HG03066 (cell line): Measurements from ENCODE around the gene FOXE1.

ENCODE experiments used
- ATAC-seq: cut with Tn5 transposase; IDR thresholded peaks from one replicate; pipeline ENCODE4 v1.9.1; 2021; ENCODE audit warnings: low read depth; ENCODE audit not compliant: unreplicated experiment

FOXE1 gene

GRCh38 chr9:97853056-97853843 is at the start of gene FOXE1:
FOXE1 (plus strand) TSS chr9:97853226; CDS start chr9:97853915, 689 bp downstream.
- ATAC-seq = no peak

DNA sequence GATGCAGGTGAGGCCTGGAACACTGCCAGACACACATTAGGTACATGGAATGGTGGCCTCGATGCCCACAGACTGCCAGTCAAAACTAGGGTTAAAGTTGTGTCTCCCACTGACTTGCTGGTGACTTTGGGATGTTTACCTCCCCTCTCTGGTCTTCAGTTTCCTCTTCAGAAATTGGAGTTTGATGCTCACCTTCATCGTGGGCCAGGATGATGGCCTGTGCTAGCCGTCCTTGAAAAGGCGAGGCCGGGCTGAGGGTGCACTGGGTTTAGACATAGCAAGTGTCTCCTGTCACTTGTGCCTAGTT is 49.0 kb upstream of the FOXE1 start:
- no peak for ATAC-seq

GRCh38 chr9:97806721-97807120 is 46.3 kb upstream of the FOXE1 start:
- ATAC-seq = no peak

- ATAC-seq = no peak
Measured at GRCh38 chr9:97807681-97808080, 45.3 kb upstream of the FOXE1 start.

GRCh38 chr9:97808415-97808814 is 44.6 kb upstream of the FOXE1 start:
- ATAC-seq = no peak

DNA sequence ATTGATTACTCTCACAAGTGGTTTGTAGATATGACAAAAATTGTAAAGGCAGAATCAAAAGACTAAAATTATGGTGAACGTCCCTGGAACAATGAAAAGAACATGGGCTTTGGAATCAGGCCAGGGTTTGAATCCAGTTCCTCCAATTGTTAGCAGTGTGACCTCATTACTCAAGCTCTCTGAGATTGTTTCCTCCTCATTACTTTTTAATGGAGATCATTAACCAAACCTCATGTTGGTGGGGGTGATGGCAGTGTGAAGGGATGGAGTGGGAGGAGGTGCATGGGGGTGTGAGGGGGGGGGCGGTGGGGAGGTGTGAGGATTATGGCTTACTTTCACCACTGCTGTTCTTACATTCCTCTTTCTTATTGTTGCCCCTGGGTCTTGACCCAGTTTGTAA is 44.1 kb upstream of the FOXE1 start:
- ATAC-seq = no peak

DNA sequence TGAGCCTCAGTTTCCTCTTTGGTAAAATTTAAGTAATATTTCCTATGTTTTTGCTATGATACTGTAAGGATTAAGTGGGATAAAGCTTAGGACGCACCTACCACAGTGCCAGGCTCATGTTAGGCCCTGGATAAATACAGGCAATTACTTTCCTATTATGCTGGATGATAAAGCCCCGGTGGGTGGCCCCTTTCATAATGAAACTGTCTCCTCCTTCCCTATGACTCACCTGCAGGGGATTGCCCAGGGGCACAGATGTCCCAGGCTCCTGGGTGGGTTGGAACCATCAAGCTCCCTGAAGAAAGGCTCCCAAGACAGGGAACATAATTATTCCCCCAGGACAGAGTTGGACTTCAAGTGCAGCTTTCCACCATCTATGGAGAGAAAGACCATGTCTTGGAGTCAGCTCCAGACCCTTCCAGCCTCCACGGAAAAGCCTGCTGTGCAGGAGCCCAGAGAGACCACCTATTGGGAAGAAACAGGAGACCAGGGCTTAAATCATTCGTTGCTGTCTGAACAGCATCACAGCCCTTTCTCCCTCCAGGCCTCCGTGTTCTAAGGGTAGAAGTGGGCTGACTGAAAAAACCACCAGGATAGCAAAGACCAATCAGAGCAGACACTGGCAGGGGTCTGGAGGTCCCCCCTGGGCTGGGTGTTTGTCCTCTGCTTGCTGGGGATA is 43.2 kb upstream of the FOXE1 start:
- no peak for ATAC-seq

DNA sequence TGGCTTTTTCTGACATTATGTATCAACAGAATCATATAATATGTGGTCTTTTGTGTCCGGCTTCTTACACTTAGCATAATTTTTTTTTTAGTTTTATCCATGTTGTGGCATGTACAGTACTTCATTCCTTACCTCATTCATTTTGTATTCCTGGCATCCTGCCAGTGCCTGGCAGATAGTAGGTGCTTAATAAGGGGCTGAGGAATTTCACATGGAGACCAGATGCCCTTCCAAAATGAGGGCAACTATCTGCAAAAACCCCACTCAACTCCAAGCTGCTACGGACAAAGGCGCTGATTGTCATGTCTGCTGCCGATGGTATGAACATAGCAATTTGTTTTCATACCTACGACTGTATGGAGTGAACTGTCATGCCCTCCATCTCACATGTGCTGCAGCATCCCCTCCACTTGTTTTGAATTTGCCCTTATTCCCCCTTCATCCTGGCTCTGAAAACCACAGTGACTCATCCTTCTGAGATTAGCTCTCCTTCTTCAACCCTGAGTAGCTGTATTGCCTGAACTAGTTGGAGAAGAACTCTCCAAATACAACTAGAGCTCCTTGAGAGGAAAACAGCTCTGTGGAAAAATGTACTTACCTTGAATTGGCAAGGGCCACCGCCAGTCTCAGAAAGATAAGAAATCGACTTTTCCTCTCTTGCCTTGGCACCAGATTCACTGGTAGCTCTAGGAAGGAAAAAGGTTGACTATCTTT is 41.3 kb upstream of the FOXE1 start:
- no peak for ATAC-seq

DNA sequence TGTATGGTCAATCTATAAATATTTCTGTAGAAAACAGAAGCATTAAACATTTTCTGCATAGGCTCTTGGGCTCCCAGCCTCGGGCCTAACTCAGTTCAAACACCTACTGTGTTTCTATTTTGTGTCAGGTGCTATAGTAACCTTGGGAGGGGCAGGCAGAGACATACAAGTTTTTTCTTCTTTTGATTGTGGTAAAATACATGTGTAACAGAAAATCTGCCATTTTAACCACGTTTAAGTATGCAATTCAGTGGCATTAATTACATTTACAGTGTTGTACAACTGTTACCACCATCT is 40.8 kb upstream of the FOXE1 start:
- ATAC-seq = no peak

- ATAC-seq = no peak
Measured at GRCh38 chr9:97813072-97813471, 40.0 kb upstream of the FOXE1 start.

DNA sequence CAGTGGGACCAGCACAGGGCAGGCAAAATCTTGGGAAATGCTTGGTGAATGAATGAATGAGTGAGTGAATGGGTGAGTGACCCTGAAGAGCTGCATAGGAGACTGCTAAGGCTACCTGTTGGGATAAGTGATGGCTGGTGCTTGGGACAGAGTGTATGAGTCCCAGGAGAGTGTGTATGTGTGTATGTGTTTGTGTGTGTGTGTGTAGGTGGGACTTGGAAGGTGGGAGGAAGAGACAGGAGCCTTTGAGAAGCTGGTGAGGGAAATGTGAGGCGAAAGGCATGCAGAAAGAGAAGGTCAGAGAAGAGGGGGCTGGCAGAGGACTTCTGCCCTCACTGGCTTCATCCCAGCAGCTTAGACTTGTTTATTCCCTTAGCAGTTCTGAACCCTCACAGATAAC is 33.3 kb upstream of the FOXE1 start:
- no peak for ATAC-seq

- no peak for ATAC-seq
Measured at GRCh38 chr9:97820373-97820772, 32.7 kb upstream of the FOXE1 start.

DNA sequence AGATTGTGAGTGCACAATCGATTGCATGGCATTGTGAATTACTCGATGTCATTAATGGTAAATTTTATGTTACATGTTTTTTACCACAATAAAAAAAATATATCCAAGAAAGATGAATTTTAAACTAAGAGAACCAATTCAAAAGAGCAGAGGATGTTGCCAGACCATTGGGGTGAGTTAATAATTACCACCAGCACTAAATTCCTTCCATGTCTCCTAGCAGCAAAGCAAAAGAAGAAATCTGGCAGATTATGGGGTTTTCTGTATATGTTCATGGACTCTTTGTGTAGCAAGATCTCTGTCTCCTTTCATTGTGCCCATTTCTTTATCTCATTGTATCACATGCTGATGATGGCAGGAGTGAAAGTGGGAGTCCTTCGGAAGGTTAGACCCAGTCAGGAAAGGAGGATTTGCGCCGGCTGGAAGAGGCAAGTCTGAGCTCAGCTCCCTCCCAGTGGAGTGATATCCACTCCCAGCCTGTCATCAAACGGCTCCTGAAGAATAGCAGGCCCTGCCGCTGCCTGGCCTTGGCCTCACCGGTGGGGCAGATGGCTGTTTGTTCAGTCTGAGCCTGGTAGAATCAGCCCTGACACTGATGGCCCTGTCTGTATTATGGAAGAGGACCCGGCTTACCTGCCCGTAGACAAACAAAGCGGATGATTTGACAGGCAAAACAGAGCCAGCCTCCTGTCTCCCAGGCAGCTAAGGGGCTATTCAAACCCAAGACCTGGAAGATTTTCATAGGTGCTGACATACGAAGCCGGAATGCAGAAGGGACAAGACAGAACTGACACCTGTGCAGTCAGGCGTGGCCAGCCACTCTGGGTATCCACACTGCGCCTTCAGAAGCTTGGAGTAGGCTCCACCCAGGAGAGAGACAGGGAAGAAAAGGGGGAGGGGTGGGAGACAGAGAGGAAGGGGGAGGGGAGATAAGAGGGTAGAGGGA is 21.9 kb upstream of the FOXE1 start:
- no peak for ATAC-seq

GRCh38 chr9:97831843-97832636 is 21.0 kb upstream of the FOXE1 start:
- ATAC-seq = no peak

- ATAC-seq = no peak
Measured at GRCh38 chr9:97840521-97840920, 12.5 kb upstream of the FOXE1 start.

DNA sequence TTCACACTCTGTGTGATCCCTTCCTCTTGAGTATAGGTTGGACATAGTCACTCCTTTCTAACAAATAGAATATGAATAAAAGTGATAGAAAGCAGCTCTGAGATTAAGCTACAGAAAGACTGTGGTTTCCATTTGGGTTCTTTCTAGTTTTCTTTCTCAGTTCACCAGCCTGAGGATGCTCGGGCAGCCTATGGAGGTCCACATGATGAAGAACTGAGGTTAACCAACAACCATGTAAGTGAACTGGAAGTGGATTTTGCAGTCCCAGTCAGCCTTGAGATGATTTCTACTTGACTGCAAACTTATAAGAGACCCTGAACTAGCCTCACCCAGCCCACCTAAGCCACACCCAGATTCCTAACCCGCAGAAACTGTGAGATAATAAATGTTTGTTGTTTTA is 10.1 kb upstream of the FOXE1 start:
- no peak for ATAC-seq

DNA sequence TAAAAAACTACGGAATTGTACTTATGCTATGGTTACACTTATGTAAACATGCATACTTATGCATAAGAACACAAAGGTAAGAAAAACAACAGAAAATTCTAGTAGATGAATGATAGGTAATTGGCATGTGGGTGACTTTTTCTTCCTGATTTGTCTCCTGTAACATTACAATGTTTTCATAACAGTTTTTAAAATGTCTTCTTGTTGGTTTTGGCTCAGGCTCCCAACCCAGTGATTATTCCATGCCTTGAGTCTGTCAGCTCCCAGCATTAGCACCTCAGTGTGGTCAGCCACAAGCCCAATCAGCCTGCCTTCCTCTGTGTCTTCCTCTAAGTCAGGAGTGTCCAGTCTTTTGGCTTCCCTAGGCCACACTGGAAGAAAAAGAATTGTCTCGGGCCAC is 7.9 kb upstream of the FOXE1 start:
- ATAC-seq = no peak

DNA sequence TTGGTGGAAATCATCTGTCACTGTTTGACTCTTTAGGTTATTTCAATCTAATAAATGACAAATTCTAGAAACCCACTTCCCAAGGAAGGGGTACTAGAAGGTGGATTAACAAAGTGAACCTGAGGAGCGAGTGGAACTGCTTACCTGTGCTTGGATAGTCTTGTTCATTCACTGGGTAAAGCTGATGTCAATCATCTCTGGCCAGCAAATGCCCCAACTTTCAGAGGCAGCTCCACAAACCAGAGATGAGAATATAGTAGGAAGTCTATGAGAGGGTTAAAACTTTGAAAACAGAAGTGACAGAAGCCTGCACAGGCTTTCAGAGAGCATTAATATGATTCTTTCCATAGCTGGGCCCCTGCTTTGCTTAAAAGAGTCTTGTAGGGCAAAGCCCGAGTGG is 7.3 kb upstream of the FOXE1 start:
- ATAC-seq = no peak

- ATAC-seq = no peak
Measured at GRCh38 chr9:97846347-97846746, 6.7 kb upstream of the FOXE1 start.
